ENCODE measurements around the gene ZNF345.

The ZNF345 gene

DNA sequence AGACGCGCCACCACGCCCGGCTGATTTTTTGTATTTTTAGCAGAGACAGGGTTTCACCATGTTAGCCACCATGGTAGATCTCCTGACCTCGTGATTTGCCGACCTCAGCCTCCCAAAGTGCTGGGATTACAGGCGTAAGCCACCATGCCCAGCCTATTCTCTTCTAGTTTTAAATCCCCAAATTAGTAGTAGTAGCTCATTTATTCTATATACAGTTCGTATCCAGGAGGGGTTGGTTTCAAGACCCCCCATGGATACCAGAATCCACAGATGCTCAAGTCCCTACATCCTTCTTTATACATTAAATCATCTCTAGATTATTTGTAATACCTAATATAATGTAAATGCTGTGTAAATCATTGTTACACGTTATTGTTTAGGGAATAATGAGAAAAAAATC, 67.4 kb downstream of the ZNF345 start:
- no peak for DNase-seq
